Epithelial cell of esophagus (primary cell): ENCODE data around the gene EVI5.
A peak's percentile ranks its signal among the peaks of the same experiment; 100 is the strongest.

ENCODE experiments used
- DNase-seq: peaks from one replicate; pipeline ENCODE4 v3.0.0; 2010; ENCODE audit warnings: low read depth
- H3K4me3 ChIP-seq: 2 replicates; pipeline ENCODE4 v1.5.1; 2011; ENCODE audit warnings: mild to moderate bottlenecking, low read length, control low read depth
- CTCF ChIP-seq: IDR thresholded peaks from 2 replicates; pipeline ENCODE4 v1.5.1; 2011; ENCODE audit warnings: low read depth, mild to moderate bottlenecking, low read length, control low read depth, inconsistent platforms; ENCODE audit not compliant: insufficient read depth; ENCODE audit errors: missing control alignments

Gene EVI5

GRCh38 chr1:92503043-92503925, 281.6 kb downstream of the EVI5 start:
- DNase-seq, result peak; percentile 46
- no peak for TF ChIP-seq CTCF
- no peak overlapping the region for H3K4me3 ChIP-seq

GRCh38 chr1:92502247-92502646, 282.7 kb downstream of the EVI5 start:
- no peak overlapping the region for H3K4me3 ChIP-seq
- no peak for TF ChIP-seq CTCF
- no peak for DNase-seq

- no peak overlapping the region for H3K4me3 ChIP-seq
- DNase-seq, result no peak
- no peak for TF ChIP-seq CTCF
Observed at GRCh38 chr1:92500552-92500951, 284.4 kb downstream of the EVI5 start.

- no peak for DNase-seq
- TF ChIP-seq CTCF, result no peak
- H3K4me3 ChIP-seq, result no peak overlapping the region
Observed at GRCh38 chr1:92495392-92496063, 289.4 kb downstream of the EVI5 start.

GRCh38 chr1:92494485-92495141, 290.3 kb downstream of the EVI5 start:
- no peak for DNase-seq
- TF ChIP-seq CTCF, result no peak
- no peak overlapping the region for H3K4me3 ChIP-seq

- TF ChIP-seq CTCF, result no peak
- H3K4me3 ChIP-seq, result no peak overlapping the region
Observed at GRCh38 chr1:92493139-92493538, 291.8 kb downstream of the EVI5 start.

More at GRCh38 chr1:92493139-92493538, 291.8 kb downstream of the EVI5 start:
- no peak for DNase-seq
